GM21825 (cell line): Measurements from ENCODE around the gene CST9.
"Not testable (repeated sequence)": the region's sequence is repeated elsewhere in the genome, so short reads cannot be mapped to it uniquely, and the experiment has no call there.

Experiments used
- ATAC-seq: cut with Tn5 transposase; IDR thresholded peaks from one replicate; pipeline ENCODE4 v1.9.1; 2021; ENCODE audit warnings: mild to moderate bottlenecking, moderate library complexity; ENCODE audit not compliant: unreplicated experiment

Gene CST9

GRCh38 chr20:23588434-23589403 is 17.0 kb downstream of the CST9 start:
- ATAC-seq: no peak

- no peak for ATAC-seq
Measured at GRCh38 chr20:23587631-23588030, 18.1 kb downstream of the CST9 start.

- no peak for ATAC-seq
Measured at GRCh38 chr20:23586735-23587525, 18.8 kb downstream of the CST9 start.

GRCh38 chr20:23585808-23586734 is 19.6 kb downstream of the CST9 start:
- ATAC-seq: no peak

GRCh38 chr20:23585449-23585807 is 20.3 kb downstream of the CST9 start:
- no peak for ATAC-seq

- ATAC-seq: no peak
Measured at GRCh38 chr20:23584434-23585199, 21.1 kb downstream of the CST9 start.

- ATAC-seq: no peak
Measured at GRCh38 chr20:23583526-23583925, 22.2 kb downstream of the CST9 start.

- ATAC-seq: no peak
Measured at GRCh38 chr20:23582293-23582692, 23.4 kb downstream of the CST9 start.

GRCh38 chr20:23581833-23582232 is 23.9 kb downstream of the CST9 start:
- not testable (repeated sequence) for ATAC-seq

GRCh38 chr20:23574977-23575376 is 30.7 kb downstream of the CST9 start:
- ATAC-seq: no peak

GRCh38 chr20:23570178-23570760 is 35.4 kb downstream of the CST9 start:
- ATAC-seq: no peak

GRCh38 chr20:23569570-23569969 is 36.1 kb downstream of the CST9 start:
- ATAC-seq: no peak

- ATAC-seq: no peak
Measured at GRCh38 chr20:23568971-23569330, 36.8 kb downstream of the CST9 start.

- no peak for ATAC-seq
Measured at GRCh38 chr20:23568320-23568970, 37.3 kb downstream of the CST9 start, which contains the start of gene CST9L. Gene CST9L, minus strand, starts transcription at chr20:23568484. Its CDS starts 34 bp downstream, at chr20:23568450.

- no peak for ATAC-seq
Measured at GRCh38 chr20:23566199-23566932, 39.4 kb downstream of the CST9 start.

- no peak for ATAC-seq
Measured at GRCh38 chr20:23565503-23566045, 40.1 kb downstream of the CST9 start.

- no peak for ATAC-seq
Measured at GRCh38 chr20:23564927-23565326, 40.8 kb downstream of the CST9 start.

GRCh38 chr20:23562721-23563342 is 42.9 kb downstream of the CST9 start:
- ATAC-seq: no peak
